ENCODE measurements around the gene SLC44A4. TPM values are rescaled to one million over a fixed set of nuclear protein-coding genes. Genes with fewer than 3 reads are reported as not detected.

The SLC44A4 gene
- total RNA-seq, 1 experiment from 2014 or later, result 3.1 TPM

- no peak for TF ChIP-seq ZBTB21 (CRISPR knock-in tag; IDR thresholded peaks at IDR 0.05; ENCODE audit: borderline replicate concordance)
- TF ChIP-seq TEAD4 (CRISPR knock-in tag; IDR thresholded peaks at IDR 0.05), result no peak
- TF ChIP-seq ZNF425 (CRISPR knock-in tag; conservative IDR thresholded peaks at IDR 0.05), result no peak
- no peak for TF ChIP-seq CREB1 (CRISPR knock-in tag; IDR thresholded peaks at IDR 0.05)
- TF ChIP-seq, protein P1, sequence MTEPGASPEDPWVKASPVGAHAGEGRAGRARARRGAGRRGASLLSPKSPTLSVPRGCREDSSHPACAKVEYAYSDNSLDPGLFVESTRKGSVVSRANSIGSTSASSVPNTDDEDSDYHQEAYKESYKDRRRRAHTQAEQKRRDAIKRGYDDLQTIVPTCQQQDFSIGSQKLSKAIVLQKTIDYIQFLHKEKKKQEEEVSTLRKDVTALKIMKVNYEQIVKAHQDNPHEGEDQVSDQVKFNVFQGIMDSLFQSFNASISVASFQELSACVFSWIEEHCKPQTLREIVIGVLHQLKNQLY (CRISPR knock-in tag; IDR thresholded peaks at IDR 0.05), result no peak
- TF ChIP-seq ELF4 (CRISPR knock-in tag; IDR thresholded peaks at IDR 0.05; ENCODE audit: low read depth), result no peak
- TF ChIP-seq HMGA2 (CRISPR knock-in tag; IDR thresholded peaks at IDR 0.05), result no peak
- TF ChIP-seq GABPB1 (CRISPR knock-in tag; IDR thresholded peaks at IDR 0.05), result peak; percentile 42; the same call in 1 of the 2 replicates
- TF ChIP-seq EMX1 (CRISPR knock-in tag; IDR thresholded peaks at IDR 0.05), result no peak
- TF ChIP-seq ATF3 (CRISPR knock-in tag; conservative IDR thresholded peaks at IDR 0.05), result no peak
- peak; percentile 98 for TF ChIP-seq USF2 (CRISPR knock-in tag; IDR thresholded peaks at IDR 0.05)
- TF ChIP-seq, protein P2, sequence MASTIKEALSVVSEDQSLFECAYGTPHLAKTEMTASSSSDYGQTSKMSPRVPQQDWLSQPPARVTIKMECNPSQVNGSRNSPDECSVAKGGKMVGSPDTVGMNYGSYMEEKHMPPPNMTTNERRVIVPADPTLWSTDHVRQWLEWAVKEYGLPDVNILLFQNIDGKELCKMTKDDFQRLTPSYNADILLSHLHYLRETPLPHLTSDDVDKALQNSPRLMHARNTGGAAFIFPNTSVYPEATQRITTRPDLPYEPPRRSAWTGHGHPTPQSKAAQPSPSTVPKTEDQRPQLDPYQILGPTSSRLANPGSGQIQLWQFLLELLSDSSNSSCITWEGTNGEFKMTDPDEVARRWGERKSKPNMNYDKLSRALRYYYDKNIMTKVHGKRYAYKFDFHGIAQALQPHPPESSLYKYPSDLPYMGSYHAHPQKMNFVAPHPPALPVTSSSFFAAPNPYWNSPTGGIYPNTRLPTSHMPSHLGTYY (CRISPR knock-in tag; IDR thresholded peaks at IDR 0.05), result no peak
- no peak; the same call in 1 of the 2 replicates for TF ChIP-seq FOXP4 (CRISPR knock-in tag; IDR thresholded peaks at IDR 0.05)
- TF ChIP-seq, protein P3, sequence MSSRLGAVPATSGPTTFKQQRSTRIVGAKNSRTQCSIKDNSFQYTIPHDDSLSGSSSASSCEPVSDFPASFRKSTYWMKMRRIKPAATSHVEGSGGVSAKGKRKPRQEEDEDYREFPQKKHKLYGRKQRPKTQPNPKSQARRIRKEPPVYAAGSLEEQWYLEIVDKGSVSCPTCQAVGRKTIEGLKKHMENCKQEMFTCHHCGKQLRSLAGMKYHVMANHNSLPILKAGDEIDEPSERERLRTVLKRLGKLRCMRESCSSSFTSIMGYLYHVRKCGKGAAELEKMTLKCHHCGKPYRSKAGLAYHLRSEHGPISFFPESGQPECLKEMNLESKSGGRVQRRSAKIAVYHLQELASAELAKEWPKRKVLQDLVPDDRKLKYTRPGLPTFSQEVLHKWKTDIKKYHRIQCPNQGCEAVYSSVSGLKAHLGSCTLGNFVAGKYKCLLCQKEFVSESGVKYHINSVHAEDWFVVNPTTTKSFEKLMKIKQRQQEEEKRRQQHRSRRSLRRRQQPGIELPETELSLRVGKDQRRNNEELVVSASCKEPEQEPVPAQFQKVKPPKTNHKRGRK (CRISPR knock-in tag; IDR thresholded peaks at IDR 0.05; ENCODE audit: borderline replicate concordance), result no peak
- no peak for TF ChIP-seq ESRRA (CRISPR knock-in tag; IDR thresholded peaks at IDR 0.05; ENCODE audit: borderline replicate concordance)
- no peak for TF ChIP-seq ZNF263 (CRISPR knock-in tag; IDR thresholded peaks at IDR 0.05; ENCODE audit: low read depth)
- TF ChIP-seq RORB (CRISPR knock-in tag; IDR thresholded peaks at IDR 0.05), result no peak
- TF ChIP-seq STAT6 (CRISPR knock-in tag; conservative IDR thresholded peaks at IDR 0.05; ENCODE audit: low read depth), result no peak
- peak; percentile 69; the same call in 1 of the 2 replicates for TF ChIP-seq ARID4B (CRISPR knock-in tag; IDR thresholded peaks at IDR 0.05; ENCODE audit: borderline replicate concordance)
- no peak for TF ChIP-seq ZNF671 (CRISPR knock-in tag; IDR thresholded peaks at IDR 0.05)
- TF ChIP-seq OVOL2 (CRISPR knock-in tag; IDR thresholded peaks at IDR 0.05; ENCODE audit: borderline replicate concordance), result no peak
Measured at GRCh38 chr6:31862344-31863235, 16.2 kb downstream of the SLC44A4 start, which contains the start of gene NEU1 (continued).

Data from WTC11 (cell line).